GM20431 (cell line): ENCODE data around the gene HEYL.

Experiments
- in situ Hi-C: fragments of 300-500 bp; cut with MseI, MboI; formaldehyde crosslinking; loops from one replicate; pipeline ENCODE4 v1.15.0; 2020; ENCODE audit warnings: low sequenced_read_pairs; ENCODE audit not compliant: unreplicated experiment

The HEYL gene

DNA sequence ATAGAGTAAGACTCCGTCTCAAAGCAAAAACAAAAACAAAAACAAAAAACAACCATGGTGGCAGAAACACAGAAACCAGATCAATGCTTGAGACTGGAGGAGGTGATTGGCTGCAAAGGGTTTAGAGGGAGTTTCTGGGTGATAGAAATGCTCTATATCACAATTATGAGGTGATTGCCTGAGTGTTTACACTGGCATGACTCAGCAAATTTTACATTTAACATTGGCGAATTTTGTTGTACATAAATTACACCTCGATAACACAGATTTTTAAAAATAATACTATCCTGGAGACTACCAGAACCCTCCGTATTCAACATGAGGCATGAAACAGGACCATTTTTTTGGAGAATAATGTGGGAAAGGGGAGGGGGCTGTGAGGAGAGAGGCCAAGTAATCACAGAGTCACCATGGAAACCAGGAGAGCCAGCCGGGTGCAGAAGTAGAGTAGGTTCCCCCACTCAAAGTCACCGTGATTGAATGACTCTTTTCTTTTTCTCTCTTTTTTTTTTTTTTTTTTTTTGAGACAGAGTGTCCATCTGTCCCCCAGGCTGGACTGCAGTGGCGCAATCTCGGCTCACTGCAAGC lies 24.3 kb downstream of the HEYL start:
- in situ Hi-C loops: loop anchor here (25.0 kb wide), 1 partner anchor 97 kb away; no protein-coding TSS in a partner anchor

GRCh38 chr1:39614488-39614887 lies 25.0 kb downstream of the HEYL start:
- in situ Hi-C loops: loop anchor here (25.0 kb wide), 1 partner anchor 98 kb away; no protein-coding TSS in a partner anchor

- in situ Hi-C loops: loop anchor here (25.0 kb wide), 1 partner anchor 99 kb away; no protein-coding TSS in a partner anchor
Measured at GRCh38 chr1:39613250-39613649, 26.2 kb downstream of the HEYL start.

DNA sequence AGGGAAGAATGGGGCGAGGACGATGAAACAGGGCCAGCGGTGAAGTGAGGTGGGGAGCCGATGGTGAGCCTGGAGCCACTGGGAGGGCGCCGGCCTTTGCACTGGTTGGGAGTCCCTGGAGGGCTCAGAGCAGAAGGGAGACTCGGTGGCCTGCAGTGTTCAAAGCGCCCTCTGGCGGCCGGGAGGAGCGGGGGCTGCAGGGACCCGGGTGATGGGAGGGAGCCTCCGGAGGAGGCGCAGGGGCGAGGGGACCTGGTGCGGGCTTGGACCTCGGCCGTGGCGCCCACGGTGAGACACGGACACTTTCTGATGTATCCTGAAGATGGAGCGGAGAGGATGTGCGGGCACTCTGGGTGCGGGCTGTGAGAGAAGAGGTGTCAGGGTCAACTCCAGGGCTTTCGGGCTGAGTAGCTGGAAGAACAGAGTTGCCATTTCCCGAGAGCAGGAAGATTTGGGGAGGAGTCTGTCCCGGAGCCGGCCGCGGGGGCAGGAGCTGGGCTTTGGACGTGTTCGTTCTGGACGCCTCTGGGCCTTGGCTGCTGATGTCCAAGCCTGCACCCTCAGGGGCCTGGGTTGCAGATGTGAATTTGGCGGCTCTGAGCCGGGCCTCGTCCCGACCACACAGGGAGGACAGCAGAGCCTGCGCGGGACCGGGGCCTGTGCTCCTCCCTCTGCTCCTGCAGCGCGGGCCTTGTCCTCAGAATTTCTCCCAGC lies 29.7 kb downstream of the HEYL start:
- in situ Hi-C loops: loop anchor here (25.0 kb wide), 1 partner anchor 103 kb away; no protein-coding TSS in a partner anchor

DNA sequence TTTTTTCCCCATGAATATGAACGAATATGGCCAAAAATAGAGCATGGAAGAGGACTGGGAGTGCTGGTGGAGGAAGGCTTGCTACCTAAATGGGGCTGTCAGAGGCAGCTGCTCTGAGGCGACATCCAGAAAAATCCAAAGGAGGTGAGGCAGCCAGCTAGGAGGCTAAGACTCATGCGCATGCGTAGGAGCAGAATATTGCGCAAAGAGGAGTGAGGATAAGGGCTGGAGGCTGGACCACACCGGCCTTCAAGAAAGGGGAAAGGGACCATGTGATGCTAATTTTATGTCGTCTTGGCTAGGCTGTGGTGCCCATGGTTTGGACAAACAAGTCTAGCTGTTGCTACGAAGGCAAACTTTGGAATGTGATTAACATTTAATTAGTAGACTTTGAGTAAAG lies 30.5 kb downstream of the HEYL start:
- in situ Hi-C loops: loop anchor here (25.0 kb wide), 1 partner anchor 103 kb away; no protein-coding TSS in a partner anchor

DNA sequence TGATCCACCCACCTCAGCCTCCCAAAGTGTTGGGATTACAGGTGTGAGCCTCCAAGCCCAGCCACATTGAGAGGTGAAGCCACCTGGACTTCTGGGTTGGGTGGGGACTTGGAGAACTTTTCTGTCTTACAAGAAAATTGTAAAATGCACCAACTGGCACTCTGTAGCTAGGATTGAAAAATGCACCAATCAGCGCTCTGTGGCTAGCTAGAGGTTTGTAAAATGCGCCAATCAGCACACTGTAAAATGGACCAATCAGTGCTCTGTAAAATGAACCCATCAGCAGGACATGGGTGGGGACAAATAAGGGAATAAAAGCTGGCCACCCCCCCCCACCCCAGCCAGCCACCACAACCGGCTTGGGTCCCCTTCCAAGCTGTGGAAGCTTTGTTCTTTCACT lies 35.8 kb downstream of the HEYL start:
- in situ Hi-C loops: loop anchor here (25.0 kb wide), 1 partner anchor 109 kb away; no protein-coding TSS in a partner anchor

GRCh38 chr1:39601667-39602255 lies 37.7 kb downstream of the HEYL start:
- in situ Hi-C loops: loop anchor here (25.0 kb wide), 1 partner anchor 111 kb away; no protein-coding TSS in a partner anchor

DNA sequence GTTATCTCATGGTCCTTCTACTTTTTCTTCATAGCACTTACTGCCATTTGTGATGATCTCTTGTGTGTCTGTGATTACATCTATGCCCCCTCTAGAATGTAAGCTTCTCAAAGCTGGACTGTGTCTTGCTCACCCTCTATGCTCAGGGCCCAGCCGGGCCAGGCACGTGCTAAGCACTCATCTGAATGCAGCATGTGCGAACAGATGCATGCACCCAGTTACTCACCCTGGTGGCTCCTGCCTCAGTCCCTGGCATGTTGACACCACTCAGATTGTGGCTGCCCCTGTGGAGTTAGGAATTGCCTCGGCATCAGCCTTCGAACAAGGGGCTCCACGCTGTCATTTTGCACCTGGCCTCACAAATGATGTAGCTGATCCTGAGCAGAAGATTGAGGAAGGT lies 43.3 kb downstream of the HEYL start:
- in situ Hi-C loops: no loop called here

- in situ Hi-C loops: no loop called here
Measured at GRCh38 chr1:39593386-39593785, 46.1 kb downstream of the HEYL start.

DNA sequence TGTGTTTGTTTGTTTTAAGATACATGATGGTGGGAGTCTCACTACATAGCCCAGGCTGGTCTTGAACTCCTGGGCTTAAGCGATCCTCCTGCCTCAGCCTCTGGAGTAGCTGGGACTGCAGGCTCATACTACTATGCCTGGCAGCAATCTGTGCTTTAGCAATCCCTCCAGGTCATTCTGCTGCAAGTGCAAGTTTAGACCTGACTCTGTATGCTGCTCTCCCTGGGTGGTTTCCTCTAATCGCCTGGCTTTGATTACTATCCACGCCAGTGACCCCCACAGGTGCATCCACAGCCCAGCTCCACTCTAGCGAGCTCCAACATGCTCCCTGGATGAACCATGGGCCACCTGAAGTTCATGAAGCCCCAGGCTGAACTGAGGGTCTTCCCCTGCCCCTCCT lies 47.4 kb downstream of the HEYL start:
- in situ Hi-C loops: no loop called here

DNA sequence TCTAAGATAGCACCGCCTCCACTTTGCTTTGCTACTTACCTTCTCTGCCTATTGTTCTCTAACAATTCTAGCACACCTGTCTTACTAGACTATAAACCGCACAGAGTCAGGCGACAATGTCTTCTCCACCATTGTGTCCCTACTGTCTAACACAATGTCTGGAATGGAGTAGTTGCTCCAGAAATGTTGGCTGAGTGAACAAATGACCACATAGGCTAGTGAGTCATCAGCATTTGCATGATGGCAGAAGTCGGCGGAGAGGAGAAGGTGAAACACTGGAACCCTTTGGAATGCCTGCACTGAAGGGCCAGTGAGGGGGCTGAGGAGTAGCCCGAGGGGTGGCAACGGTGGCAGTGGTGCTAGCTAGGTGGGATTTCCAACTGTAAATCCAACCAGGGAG lies 48.9 kb downstream of the HEYL start:
- in situ Hi-C loops: no loop called here

DNA sequence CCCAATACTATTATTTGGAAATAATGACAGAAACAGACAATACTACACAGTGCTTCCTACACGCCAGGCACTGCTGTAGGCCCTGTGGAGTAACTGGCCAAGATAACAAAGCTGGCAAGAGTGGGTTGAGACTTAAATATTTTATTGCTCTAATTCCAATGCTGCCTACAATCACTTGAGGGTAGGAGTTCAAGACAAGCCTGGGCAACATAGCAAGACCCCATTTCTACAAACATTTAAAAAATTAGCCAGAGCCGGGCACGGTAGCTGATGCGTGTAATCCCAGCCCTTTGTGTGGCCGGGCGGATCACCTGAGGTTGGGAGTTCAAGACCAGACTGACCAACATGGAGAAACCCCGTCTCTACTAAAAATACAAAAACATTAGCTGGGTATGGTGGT lies 53.5 kb downstream of the HEYL start:
- in situ Hi-C loops: no loop called here

- in situ Hi-C loops: no loop called here
Measured at GRCh38 chr1:39576016-39576657, 63.3 kb downstream of the HEYL start.

- in situ Hi-C loops: no loop called here
Measured at GRCh38 chr1:39575191-39576015, 64.0 kb downstream of the HEYL start.

GRCh38 chr1:39574646-39575045 lies 64.8 kb downstream of the HEYL start:
- in situ Hi-C loops: no loop called here
